Measurements from ENCODE around the gene KCTD13.

KCTD13 gene

DNA sequence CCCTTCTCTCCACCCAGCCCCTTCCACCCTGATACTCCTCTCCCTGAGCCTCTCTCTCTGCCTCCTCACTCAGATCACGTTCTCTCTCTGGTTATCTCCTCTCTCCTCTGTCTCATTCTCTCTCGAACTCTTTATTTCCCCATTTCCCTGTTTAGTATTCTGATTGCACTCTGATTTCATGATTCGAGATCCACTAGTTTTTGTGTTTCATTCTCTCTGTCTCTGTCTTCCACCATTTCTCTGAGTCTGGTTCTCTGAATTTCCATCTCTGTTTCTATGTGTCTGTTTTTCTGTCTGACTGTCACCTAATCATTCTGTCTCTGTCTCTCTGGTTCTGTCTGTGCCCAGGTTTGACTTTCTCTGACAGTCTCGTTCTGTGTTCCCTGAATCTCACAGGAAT is 28.7 kb downstream of the KCTD13 start:
- Histone ChIP-seq H3K27me3 (replicated peaks; ENCODE audit: control insufficient read depth, insufficient read depth, low read length) (peaks cover 1% of the 10 kb centered on the region), H3K4me3 (replicated peaks; ENCODE audit: low read depth, low read length) (no peak overlapping the region), H3K36me3 (ENCODE audit: control insufficient read depth, insufficient read depth, low read length) (no peaks in the 10 kb centered on the region)
- no peak for TF ChIP-seq CTCF (IDR thresholded peaks at IDR 0.05; ENCODE audit: insufficient read depth, low read length, poor library complexity, severe bottlenecking)
- no peak for DNase-seq (ENCODE audit: extremely low read depth, insufficient read length)

DNA sequence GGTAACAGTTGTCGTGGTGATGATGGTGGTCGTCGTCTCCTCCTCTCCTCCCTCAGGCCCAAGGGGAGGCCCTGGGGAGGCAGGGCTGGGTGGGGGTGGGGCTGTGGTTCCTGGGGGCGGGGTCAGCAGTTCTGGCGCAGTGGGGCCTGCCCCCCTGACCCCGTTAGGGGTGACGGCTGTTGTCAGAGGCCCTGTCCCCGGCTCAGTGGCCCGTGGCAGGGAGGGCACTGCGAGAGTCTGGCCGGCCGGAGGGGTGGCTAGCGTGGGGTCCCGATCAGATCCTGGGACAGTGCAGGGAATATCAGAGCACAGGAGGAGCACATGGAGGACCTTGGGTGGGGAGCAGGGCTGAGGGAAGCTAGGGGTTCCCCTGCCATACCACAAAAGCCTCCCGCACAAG is 29.2 kb downstream of the KCTD13 start:
- no peak for DNase-seq (ENCODE audit: extremely low read depth, insufficient read length)
- peaks cover 1% of the 10 kb centered on the region for H3K27me3 ChIP-seq (replicated peaks; ENCODE audit: control insufficient read depth, insufficient read depth, low read length)
- H3K36me3 ChIP-seq (ENCODE audit: control insufficient read depth, insufficient read depth, low read length) = no peaks in the 10 kb centered on the region
- TF ChIP-seq CTCF (IDR thresholded peaks at IDR 0.05; ENCODE audit: insufficient read depth, low read length, poor library complexity, severe bottlenecking) = no peak
- no peak overlapping the region for H3K4me3 ChIP-seq (replicated peaks; ENCODE audit: low read depth, low read length)

GRCh38 chr16:29894352-29894751 is 31.7 kb downstream of the KCTD13 start:
- peaks cover 1% of the 10 kb centered on the region for H3K27me3 ChIP-seq (replicated peaks; ENCODE audit: control insufficient read depth, insufficient read depth, low read length)
- no peaks in the 10 kb centered on the region for H3K36me3 ChIP-seq (ENCODE audit: control insufficient read depth, insufficient read depth, low read length)
- no peak overlapping the region for H3K4me3 ChIP-seq (replicated peaks; ENCODE audit: low read depth, low read length)
- no peak for TF ChIP-seq CTCF (IDR thresholded peaks at IDR 0.05; ENCODE audit: insufficient read depth, low read length, poor library complexity, severe bottlenecking)
- no peak for DNase-seq (ENCODE audit: extremely low read depth, insufficient read length)

DNA sequence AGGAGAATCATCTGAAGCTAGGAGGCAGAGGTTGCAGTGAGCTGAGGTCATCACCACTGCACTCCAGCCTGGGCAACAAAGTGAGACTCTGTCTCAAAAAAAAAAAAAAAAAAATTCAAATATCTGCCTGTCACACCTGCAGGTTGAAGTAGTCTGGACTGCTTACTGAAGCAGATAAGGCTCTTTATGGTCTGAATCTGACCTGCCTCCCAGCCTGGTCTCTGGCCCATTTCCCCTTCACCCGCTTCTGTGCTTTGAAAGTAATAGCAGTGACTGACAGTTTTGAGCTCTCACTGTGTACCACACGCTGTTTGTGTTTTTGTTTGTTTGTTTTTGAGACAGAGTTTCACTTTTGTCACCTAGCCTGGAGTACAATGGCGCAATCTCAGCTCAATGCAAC is 32.5 kb downstream of the KCTD13 start:
- peaks cover 1% of the 10 kb centered on the region; the same call in 1 of the 2 replicates for H3K27me3 ChIP-seq (replicated peaks; ENCODE audit: control insufficient read depth, insufficient read depth, low read length)
- no peak for TF ChIP-seq CTCF (IDR thresholded peaks at IDR 0.05; ENCODE audit: insufficient read depth, low read length, poor library complexity, severe bottlenecking)
- H3K36me3 ChIP-seq (ENCODE audit: control insufficient read depth, insufficient read depth, low read length) = no peaks in the 10 kb centered on the region
- H3K4me3 ChIP-seq (replicated peaks; ENCODE audit: low read depth, low read length) = no peak overlapping the region
- no peak for DNase-seq (ENCODE audit: extremely low read depth, insufficient read length)

GRCh38 chr16:29892458-29892813 is 33.6 kb downstream of the KCTD13 start:
- Histone ChIP-seq H3K27me3 (replicated peaks; ENCODE audit: control insufficient read depth, insufficient read depth, low read length) (peaks cover 1% of the 10 kb centered on the region; the same call in 1 of the 2 replicates), H3K4me3 (replicated peaks; ENCODE audit: low read depth, low read length) (no peak overlapping the region), H3K36me3 (ENCODE audit: control insufficient read depth, insufficient read depth, low read length) (no peaks in the 10 kb centered on the region)
- DNase-seq (ENCODE audit: extremely low read depth, insufficient read length) = no peak
- TF ChIP-seq CTCF (IDR thresholded peaks at IDR 0.05; ENCODE audit: insufficient read depth, low read length, poor library complexity, severe bottlenecking) = no peak

Data from GM06990 (cell line).